Hematopoietic multipotent progenitor cell treated with erythropoietin and hydrocortisone succinate and interleukin-3 and kit ligand, for 6 days (in vitro differentiated cells): ENCODE measurements around the gene PRKCA.

Source experiments
- DNase-seq: peaks from one replicate; pipeline ENCODE4 v3.0.0-alpha.2; 2015

Gene PRKCA

DNA sequence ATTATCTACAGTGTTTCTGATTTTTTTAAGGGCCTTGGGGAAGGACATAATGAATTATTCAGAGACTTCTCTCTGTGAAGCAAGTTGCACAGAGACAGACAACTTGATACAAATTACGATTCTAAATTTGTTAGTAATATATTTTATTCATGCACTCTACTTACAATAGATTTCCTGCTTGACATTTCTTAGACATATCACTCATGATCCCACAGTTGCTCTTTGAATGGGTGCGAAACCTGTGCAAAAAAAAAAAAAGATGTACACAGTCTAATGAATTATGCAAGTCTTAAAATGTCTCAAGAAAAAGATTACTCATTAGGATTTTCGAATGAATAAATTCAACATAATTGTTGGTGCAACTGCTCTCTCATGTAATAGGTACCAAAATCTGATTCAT lies 254.8 kb downstream of the PRKCA start:
- no peak for DNase-seq

DNA sequence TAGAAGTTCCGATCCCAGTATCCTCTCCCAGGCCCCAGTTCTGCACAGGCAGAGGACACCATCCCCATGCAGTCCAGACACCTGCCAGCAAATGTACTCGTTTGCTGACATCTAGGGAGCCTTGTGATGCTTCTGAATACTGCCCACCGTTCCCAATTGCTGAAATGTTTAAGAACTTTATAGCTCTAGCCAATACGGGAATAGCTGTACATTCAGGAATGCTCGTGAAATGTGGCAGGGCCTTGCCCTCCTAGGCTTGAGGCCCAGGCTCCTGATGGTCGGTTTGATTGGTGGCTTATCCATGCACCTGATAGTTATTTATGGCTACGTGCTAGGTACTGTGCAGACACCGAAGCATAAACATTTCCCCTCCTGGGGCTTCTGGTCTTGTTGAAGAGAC lies 255.5 kb downstream of the PRKCA start:
- DNase-seq = no peak

DNA sequence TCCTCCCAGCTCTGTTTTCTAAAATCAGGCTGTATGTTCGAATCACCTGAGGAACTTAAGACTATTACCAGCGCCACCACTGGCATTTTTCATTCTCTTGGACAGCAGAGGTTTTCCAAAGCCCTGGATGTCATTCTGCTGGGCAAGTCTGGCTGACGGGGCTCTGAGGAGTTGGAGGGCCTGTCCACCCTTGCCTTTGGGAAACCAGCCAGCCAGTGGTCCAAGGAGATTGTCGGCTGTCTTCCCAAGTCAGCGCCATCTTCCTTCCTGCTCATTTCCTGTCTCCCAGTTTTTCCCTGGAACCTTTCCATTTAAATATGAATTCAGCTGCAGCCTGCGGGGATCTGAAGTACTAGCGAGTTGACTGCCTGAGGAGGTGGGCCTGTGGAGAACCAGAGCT lies 258.3 kb downstream of the PRKCA start:
- no peak for DNase-seq

DNA sequence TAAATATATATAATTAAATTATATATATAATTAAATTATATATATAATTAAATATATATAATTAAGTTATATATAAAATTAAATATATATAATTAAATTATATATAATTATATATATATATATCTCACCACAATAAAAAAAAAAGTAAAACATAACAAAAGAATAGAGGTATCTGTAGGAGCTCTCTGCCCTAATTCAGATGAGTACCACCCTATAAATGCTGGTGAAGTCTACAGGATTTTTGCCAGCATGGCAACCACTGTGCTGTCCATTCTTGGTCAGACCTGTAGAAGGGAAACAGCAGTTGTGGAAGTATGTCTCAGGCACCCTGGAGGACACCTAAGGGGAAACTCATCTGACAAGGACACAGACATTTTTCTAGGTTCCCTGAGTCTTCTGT lies 259.7 kb downstream of the PRKCA start:
- no peak for DNase-seq

DNA sequence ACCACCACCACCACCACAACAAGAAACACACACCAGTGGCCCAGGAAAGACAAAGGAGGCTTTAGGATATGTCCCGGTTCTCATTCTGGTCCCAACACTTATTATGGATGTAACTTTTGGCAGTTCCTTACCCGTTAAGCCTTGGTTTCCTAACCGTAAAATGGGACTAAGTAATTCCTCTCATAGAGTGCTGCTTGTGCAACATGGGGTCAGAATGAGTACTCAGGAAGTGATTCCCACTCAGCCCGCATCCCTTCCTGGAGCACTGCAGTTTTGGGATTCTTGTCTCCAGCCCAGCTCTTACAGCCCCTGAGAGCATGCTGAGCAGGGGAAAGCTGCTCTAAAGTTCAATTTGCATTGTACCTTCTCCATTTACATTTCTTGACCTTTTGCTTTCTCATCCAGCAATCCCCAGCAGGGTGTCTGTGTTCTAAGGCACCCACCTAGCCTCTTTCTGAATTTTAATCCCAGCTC lies 262.6 kb downstream of the PRKCA start:
- no peak for DNase-seq

DNA sequence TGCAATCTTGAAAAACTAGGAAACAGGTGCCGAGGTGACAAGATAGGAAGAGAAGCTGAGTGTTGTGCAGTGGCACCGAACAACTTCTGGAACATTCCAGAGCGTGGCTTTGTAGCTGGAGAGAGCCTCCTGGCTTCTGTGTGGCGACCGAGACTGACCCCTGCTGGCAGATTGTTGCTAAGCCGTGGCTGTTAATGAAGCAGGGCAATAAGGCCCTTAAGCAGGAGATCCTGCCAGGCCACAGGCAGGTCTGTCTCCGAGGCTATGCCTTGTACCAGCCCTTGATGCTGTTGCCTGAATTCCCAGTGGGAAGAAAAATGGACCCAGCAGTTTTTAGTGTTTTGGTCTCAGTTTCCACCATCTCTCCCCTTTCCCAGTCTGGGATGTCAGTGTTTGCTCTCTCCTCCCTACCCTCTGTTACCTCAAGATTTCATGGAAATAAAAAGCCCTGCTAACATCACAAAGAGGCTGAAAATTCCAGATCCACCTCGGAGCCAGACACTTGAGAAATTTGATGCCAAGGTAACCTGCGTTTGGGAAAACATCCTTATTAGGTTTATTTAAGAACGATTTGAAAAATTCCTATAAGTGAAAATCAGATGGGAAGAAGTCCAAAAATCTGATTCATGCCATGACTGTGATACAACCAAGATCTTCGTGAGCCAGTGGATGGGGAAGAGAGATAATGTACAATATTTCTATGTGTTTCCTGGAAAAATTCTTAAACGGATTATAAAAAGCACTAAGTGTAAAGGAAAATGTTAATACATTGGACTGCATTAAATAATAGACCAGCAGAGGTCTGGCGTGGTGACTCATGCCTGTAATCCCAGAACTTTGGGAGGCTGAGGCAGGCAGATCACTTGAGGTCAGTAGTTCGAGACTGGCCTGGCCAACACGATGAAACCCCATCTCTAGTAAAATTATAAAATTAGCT lies 265.1 kb downstream of the PRKCA start:
- peak; percentile 80 for DNase-seq

DNA sequence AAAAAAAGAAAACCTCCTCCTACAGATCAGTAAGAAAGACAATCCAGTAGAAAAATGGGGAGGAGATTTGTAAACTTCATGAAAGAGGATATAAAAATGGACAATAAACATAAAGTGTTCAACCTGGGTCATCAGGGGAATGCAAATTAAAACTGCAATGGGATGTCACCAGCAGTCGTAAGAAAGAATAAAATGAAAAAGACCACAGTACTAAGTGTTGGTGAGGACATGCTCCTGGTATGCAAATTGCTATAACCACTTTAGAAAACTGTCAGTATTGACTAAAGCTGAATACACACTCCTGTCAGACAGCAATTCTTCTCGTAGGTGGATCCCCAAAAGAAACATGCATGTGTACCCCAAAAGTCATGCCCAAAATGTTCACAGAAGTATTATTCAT lies 267.2 kb downstream of the PRKCA start:
- no peak for DNase-seq

DNA sequence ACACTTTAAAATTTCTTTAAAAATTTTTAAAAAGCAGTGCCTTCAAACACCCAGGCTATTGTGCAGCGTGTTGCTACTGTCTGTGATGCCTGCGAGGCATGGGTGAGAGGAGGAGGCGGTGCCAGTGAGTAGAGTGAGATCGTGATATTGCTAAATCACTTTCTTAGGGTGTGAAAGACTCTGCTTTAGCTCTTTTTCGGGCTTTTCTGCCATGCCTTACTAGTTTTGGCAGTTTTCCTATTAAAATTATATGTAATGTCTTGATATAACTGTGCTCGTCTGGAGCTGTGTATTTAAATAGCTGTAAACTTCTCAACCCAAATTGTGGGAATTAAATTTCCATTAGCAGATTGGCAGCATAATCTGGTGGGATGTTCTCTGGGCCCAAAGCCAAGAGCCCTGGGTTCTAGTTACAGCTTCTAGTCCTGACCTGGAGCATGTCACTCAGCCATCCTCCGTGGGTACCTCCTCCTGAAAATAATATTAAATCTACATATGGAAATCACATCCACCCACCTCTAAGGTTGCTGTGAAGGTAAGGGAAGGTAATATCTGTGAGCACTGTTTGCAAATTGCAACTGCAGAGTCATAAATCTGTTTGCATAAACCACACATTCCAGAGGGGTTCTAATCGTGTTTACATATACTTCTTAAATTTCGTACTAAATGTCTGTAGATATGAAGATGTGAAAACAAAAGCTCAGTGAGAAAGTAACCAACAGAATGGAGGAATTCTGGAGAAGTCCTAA lies 268.2 kb downstream of the PRKCA start:
- no peak for DNase-seq

DNA sequence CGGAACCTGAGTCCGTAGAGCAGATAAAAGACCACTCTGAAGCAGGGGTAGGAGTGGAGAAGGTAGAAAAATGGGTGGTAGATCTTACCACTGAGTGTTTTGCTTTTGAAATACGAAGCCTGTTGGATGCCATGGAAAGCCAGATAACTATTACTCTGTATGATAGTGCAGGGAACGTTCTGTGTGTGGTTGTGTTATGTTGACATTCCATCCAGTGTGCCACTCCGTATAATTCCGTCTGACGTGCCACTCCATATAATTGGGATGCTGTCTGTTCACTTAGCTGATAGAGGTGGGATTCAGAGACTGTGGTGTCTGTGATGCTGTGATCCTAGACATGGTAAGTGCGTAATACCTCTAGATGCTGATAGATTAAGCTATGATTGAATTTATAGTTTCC lies 269.3 kb downstream of the PRKCA start:
- DNase-seq = no peak

DNA sequence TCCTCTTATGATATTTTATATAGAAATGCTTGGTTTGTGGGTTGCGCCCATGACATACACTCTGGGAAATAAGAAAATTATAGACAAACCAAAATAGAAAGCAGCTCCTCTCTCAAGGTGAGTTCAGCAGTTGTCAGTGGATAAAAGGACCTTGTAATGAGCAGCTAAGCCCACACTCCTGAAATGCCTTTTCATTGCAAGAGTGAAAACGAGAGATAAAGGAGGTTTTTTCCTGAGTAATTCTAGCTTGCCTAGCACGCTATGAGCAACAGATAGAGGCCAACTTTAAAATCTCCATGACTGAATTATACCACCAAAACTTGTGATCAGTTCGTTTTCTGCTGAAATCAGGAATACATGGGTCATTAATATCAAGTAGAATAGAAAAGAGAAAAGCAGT lies 270.7 kb downstream of the PRKCA start:
- DNase-seq = no peak

DNA sequence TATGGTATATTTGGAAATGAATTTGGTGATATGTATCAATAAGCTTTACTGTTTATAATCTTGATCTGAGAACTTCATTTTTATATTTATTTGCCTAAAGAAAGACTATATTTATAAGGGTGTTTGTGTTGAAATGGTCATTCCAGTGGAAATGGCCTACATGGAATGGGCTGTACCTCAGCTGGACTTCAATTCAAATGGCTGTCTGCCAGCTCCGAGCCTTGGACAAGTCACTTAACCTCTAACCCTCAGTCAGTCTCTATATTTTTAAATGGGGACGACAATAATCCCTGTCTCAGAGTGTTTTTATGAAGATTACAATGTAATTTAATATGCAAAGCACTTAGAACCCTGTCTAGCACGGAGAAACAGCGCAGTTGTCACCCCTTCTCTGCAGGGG lies 271.7 kb downstream of the PRKCA start:
- DNase-seq = no peak

DNA sequence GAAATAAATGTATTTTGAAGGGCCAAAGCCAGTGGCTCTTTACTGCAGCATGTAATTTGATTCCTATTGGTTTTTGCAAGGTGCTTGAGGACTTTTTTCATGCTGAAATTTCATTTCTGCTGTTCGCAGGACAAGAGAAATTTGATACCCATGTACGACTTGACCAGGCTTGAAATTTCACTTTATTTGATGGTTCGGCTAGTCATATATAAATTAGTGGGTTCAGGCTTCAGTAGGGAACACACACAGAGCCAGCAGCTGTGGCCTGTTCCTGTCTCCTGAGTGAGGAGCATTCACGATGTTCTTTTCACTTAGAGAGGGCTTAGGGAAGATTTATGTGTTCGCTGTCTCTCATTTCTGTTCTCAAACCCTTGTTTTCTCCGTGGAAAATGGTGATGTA lies 274.1 kb downstream of the PRKCA start:
- no peak for DNase-seq

DNA sequence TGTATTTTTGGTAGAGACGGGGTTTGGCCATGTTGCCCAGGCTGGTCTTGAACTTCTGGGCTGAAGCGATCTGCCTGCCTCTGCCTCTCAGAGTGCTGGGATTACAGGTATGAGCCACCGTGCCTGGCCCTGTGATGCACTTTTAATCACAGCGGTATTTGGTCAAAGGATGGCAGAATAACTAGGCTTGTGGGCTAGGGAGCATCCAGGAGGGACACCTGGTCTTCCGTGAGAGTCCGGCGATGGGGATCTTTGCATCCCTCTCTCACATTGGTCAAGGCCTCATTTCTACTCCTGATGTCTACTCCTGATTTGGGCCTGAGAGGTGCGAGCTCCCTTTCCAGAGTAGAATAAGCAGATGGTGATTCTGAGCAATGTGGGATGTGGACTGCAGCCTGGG lies 274.6 kb downstream of the PRKCA start:
- no peak for DNase-seq

DNA sequence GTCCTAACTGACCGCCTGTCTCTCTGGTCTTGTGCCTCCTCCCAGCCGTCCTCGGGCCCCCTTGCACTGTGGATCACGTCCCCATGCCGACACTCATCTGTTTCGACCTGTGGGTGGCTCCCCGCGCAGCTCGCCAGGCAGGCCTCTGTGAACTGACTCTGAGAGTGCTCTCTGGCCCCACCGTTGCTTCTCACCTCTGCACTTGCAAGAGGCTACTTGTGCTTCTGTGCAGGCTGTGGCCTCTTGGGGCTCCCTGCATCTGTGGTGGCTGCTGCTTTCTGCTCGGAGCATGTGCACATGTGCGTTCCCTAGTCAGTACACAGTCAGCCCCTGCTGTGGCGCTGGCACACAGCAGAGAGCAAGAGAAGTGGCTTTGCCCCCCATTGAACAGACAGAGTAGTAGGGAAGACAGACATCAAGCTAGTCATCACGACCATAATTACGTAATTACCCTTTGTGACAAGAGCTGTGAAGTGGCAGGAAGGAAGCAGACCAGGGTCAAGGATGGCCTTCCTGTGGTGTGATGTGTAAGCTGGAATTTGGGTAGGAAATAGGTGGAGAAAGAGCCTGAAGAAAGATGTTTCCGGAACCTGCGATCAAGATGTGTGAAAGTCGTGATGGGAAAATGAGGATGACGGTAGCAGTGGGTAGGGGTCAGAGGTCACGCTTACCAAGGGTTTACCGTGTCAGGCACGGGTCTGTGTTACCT lies 276.5 kb downstream of the PRKCA start:
- DNase-seq = no peak

DNA sequence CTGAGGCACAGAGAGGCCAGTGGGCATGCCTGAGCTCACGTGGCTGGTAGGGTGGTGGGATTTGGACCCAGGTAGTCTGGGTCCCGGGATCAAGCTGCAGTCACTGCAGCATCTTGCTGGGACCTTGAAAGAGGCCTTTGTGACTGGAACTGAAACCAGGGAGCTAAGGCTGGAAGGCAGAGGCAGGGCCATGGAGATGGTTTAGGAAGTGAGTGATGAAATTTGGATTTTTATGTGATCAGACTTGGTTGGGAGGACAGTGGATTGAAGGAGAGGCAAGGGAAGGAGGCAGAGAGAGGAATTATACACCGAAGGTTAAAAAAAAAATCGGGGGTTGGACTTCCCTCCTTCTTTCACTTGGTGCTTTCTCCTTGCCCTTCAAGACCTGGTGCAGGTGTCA lies 277.1 kb downstream of the PRKCA start:
- DNase-seq = no peak

DNA sequence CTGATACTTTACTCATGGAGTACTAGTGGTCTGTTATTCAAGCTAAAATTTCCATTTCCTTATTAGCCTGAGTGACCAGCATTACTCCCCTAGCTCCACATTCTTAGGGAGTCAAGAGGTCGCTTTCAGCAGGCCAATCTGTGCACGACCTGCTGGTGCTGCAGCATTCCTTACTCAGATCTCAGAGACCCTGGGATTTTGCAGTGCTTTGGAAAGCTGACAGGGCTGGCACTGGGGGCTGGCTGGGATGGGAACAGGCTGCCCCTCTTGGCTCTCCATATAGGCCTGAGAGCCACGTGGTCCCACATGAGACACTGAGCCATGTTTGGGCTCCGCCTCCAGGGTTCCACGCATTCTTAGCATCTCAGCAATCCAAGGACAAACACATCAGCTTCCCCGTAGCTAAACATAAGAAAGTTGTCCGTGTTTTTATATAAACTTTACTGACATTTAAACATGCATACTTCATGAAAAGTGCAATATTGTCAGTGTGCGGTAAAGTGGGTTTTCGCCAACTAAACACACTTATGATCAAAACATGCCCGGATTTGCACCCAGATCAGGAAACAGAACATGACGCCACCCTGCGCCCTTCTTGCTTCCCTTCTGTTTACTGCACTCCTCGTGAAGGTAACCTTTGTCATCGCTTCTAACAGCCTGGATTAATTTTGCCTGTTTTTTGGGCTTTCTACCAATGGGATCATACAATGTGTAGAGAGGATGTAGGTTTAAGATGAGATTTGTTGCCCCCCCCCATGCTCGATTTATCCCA lies 278.0 kb downstream of the PRKCA start:
- no peak for DNase-seq

DNA sequence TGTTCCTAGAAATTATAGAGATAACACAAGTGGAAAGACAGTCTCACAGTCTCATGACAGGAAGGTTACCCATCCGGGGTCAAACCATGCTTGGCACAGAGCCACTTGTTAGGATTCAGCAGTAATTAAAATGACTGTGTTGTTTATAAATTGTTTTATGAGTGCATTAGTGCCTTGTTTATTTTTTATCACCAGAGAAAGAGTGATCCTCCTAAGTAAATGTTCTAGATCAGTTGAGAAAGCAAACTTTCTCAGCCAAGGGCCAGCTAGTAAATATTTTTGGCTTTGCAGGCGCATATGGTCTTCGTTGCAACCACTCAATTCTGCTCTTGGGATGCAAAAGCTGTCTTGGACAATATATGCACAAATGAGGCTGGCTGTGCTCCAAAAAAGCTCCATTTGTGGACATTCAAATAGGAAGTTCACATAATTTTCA lies 278.6 kb downstream of the PRKCA start:
- DNase-seq = peak; percentile 4

DNA sequence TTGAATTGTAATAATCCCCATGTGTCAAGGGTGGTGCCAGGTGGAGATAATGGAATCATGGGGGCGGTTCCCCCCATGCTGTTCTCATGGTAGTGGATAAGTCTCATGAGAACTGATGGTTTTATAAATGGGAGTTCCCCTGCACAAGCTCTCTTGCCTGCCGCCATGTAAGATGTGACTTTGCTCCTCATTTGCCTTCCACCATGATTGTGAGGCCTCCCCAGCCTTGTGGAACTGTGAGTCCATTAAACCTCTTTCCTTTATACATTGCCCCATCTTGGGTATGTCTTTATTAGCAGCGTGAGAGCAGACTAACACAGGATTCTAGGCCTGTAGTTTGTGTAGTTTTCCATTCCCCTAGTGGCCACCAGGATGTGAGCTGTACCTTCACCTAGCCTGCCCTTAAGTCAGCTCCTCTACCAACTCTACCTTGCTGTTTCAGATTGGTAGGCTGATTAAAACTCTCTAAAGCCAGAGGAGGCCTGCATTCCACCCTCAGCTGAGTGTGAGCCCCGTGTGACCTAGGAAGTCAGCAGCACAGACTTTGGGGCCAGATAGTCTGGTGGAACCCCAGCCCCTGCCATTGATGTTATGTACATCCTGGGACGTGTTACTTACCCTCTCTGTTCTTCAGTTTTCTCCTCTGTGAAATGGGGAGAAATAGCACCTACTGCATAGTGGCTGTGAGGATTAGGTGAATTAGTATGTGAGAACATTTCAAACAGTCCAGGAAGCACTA lies 280.1 kb downstream of the PRKCA start:
- DNase-seq = no peak

DNA sequence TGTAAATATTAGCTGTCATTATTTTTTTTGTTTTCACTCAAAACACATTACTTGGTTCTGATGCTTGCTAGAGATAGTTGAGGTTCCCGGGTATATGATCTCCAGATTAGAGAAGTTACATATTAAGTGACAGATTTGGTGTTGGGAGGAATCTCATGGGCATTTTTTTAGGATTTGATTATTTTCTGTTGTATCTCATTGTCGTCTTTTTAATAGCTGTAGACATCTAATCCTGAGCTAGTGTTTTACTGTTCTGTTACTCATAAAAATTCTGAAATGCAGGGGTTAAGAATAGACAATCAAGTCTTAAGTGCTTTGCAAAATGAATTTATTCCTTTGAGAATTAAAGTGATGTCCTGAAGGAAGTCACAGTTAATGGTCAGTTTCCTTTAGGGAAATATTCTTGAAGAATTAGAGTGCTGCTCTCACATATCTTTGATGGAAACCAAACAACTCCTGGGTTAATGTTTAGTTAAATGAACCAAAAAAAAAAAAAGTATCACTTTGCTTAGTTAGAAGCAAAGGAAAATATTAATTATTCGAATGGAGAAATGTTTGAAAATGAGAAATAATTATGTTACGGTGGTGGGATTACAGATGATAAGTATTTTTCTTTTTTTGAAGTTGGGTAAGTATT lies 280.8 kb downstream of the PRKCA start:
- DNase-seq = no peak

DNA sequence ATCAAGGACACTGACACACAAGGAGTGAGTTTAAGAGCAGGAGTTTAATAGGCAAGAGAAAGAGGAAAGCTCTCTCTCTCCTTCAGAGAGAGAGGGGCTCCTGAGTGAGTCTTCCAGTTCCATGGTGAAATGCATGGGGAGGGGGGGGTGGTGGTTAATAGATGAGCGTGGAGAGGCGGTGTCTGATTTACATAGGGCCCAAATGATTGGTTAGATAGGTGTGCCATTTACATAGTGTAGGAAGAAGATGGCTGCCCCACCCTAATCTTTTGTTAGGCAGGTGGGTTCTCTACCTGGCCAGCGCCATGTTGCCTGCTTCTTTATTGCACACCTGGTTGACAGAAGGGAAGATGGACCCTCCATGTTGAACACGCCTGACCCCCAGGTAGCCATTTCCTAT lies 282.5 kb downstream of the PRKCA start:
- DNase-seq = no peak

DNA sequence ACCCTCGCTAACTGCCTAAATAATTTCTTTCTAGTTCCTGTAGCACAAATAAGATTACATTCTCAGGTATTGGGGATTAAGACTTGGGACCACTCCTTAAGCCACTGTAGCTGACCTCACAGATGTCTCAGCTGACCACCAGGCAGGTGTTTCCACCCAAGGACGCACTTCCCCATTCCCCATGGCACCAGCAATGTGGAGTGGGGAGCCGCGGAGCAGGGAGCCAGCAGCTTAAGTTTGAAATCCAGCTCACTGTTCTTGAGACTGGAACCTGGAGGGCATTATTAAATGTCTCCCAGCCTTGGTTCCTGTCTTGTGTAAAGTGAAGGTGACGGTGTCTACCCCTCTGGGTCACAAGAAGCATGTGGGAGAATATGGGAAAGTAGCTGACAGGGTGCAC lies 283.1 kb downstream of the PRKCA start:
- DNase-seq = no peak
